Heart left ventricle (tissue), 13 donors: ENCODE measurements around the gene OSBPL7.

Experiments used
- CTCF ChIP-seq, 12 donors: fragments of 200-600 bp; sonication (generic) in 4 of 12; IDR thresholded peaks; one replicate each; pipeline versions ENCODE4 v1.5.0 to v1.8.0; 2018 to 2022; ENCODE audit warnings: antibody characterized with exemption in 12 of 12, mild to moderate bottlenecking in 5 of 12
- POLR2A ChIP-seq, 2 donors: fragments of 450-650 bp; IDR thresholded peaks; one replicate each; pipeline ENCODE4 v1.6.1; 2017; ENCODE audit warnings: antibody characterized with exemption in 2 of 2, mild to moderate bottlenecking in 2 of 2, moderate library complexity in 2 of 2
- donor health status: ischemic (EF 13 %, LVEDD 7.1; RV severe dilation, severe dysfunction).
- donor health status: DM: no; HTN: yes; CAD: no.
- donor health status: DM: no; HTN: no; CAD: no.
- donor health status: ischemic (EF 25% LVEDD 6.9; RV normal size, moderate dysfunction).
- donor health status: ischemic (EF 25% LVEDD 5.7; RV mildly dilated, moderate dysfunction).
- donor health status: ischemic (EF 35%, LVEDD 5.7; RV mildly dilated, moderate dysfunction).
- donor health status: nonischemic (EF 11% LVEDD 7.7; RV severe dilation, severe dysfunction).
- donor health status: DM: yes; HTN: yes; CAD: no.
- donor health status: PGD.
- donor health status: ischemic (EF 29% LVEDD 5.4; RV normal size, mild dysfunction).
- donor health status: nonischemic (EF 23%, LVEDD 6.1; RV moderate dilation, normal function).

DNA sequence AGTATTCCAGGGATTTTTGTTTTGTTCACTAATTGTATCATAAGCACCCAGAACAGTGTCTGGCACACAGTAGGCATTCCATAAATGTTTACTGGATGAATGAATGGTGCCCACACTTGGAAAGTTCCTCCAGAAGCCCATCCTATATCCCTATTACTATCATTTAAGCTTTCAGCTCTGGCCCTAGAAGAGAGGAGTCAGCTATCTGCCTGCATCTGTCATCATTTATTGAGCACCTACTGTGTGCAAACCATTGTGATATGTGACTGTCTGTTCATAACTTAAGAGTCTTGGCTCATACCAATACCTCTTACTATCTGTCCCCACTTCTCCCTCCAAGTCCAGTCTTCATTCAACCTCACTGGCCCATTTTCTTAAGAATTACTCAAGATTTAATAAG lies 49.5 kb upstream of the OSBPL7 start:
- TF ChIP-seq CTCF (IDR thresholded peaks at IDR 0.05), result no peak
- no peak for TF ChIP-seq POLR2A (IDR thresholded peaks at IDR 0.05)
